Liver (tissue), 3 donors: ENCODE results near the gene OR52E2.

ENCODE experiments used
- CTCF ChIP-seq: fragments of 150-350 bp; IDR thresholded peaks from 2 replicates; pipeline ENCODE4 v1.5.1; 2017; ENCODE audit warnings: improper control_type of control experiment, low read depth, low read length; ENCODE audit not compliant: missing input control
- EGR1 ChIP-seq, 2 donors: IDR thresholded peaks; 2 replicates each; pipeline ENCODE4 v1.6.1; 2016 to 2018; ENCODE audit warnings: antibody characterized with exemption in 2 of 2, low read depth in 2 of 2
- FOXA1 ChIP-seq: IDR thresholded peaks from 2 replicates; pipeline ENCODE4 v1.6.1; 2016; ENCODE audit warnings: antibody characterized with exemption
- MAX ChIP-seq: IDR thresholded peaks from 2 replicates; pipeline ENCODE4 v1.6.1; 2016; ENCODE audit warnings: antibody characterized with exemption
- RAD21 ChIP-seq, 2 donors: IDR thresholded peaks; 2 replicates each; pipeline ENCODE4 v1.6.1; 2016; ENCODE audit warnings: antibody characterized with exemption in 2 of 2, mild to moderate bottlenecking in 2 of 2
- donor health status: healthy.
- donor health status: healthy.

GRCh38 chr11:5092821-5093585 lies 33.6 kb upstream of the OR52E2 start:
- TF ChIP-seq MAX (no peak), CTCF (no peak), EGR1 (IDR thresholded peaks at IDR 0.05; ENCODE audit: low read depth in 2 of 2) (no peak), FOXA1 (no peak), RAD21 (IDR thresholded peaks at IDR 0.05) (no peak)
